K562 (cell line): ENCODE results near the gene ENKUR.

Experiments used
- GABPA ChIP-seq: fragments of 200-800 bp; sonication (Bioruptor generic); conservative IDR thresholded peaks from 2 replicates; pipeline ENCODE4 v1.6.1; 2016; ENCODE audit warnings: low read depth, missing genetic modification characterization, missing compliant biosample characterization
- MAFF ChIP-seq: IDR thresholded peaks from 2 replicates; pipeline ENCODE4 v1.6.1; 2012; ENCODE audit warnings: low read length, improper control_type of control experiment
- MCM2 ChIP-seq: fragments of 450-650 bp; IDR thresholded peaks from 2 replicates; pipeline ENCODE4 v1.6.1; 2017; ENCODE audit warnings: low read depth, mild to moderate bottlenecking
- POLR2A ChIP-seq: fragments of 450-650 bp; conservative IDR thresholded peaks from 2 replicates; pipeline ENCODE4 v1.6.1; 2016
- TF ChIP-seq, protein P1 (sequence below), 3 experiments: IDR thresholded peaks in 2 of 3; conservative IDR thresholded peaks in 1 of 3; 2 replicates each; pipeline ENCODE4 v1.5.1; 2011 to 2012; ENCODE audit warnings: low read length in 3 of 3, mild to moderate bottlenecking in 3 of 3, control low read depth in 2 of 3, improper control_type of control experiment in 1 of 3, inconsistent platforms in 1 of 3, low read depth in 1 of 3, mixed read lengths in 1 of 3, moderate library complexity in 1 of 3; ENCODE audit not compliant: insufficient read depth in 2 of 3

DNA sequence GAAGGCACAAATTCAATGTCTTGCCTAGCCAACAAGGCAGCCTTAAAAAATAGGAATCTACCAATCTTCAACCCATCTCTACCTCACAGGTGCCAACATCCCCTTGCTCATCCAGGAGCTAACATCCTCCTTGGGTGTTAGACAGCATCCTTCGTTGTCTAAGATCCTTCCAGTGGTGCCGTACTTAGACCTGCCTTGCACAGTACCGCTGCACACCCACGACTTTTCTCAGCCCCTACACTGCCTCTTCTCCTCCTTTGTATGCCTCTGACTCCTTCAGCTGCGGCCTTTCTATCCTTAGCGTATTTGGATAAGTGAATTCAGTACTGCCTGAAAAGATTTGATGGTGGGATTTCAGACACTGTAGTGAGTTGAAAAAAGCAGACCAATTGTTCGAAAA is 47.6 kb downstream of the ENKUR start:
- TF ChIP-seq POLR2A = no peak
- TF ChIP-seq MAFF = no peak
- no peak for TF ChIP-seq MCM2
- TF ChIP-seq GABPA (tag) = no peak
- TF ChIP-seq, protein P1, sequence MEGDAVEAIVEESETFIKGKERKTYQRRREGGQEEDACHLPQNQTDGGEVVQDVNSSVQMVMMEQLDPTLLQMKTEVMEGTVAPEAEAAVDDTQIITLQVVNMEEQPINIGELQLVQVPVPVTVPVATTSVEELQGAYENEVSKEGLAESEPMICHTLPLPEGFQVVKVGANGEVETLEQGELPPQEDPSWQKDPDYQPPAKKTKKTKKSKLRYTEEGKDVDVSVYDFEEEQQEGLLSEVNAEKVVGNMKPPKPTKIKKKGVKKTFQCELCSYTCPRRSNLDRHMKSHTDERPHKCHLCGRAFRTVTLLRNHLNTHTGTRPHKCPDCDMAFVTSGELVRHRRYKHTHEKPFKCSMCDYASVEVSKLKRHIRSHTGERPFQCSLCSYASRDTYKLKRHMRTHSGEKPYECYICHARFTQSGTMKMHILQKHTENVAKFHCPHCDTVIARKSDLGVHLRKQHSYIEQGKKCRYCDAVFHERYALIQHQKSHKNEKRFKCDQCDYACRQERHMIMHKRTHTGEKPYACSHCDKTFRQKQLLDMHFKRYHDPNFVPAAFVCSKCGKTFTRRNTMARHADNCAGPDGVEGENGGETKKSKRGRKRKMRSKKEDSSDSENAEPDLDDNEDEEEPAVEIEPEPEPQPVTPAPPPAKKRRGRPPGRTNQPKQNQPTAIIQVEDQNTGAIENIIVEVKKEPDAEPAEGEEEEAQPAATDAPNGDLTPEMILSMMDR (IDR thresholded peaks at IDR 0.05 in 2 of 3, conservative IDR thresholded peaks at IDR 0.05 in 1 of 3; ENCODE audit: insufficient read depth in 2 of 3, low read depth in 1 of 3, low read length in 3 of 3) = no peak
